IMR-90 (cell line): ENCODE data around the gene RASGEF1C. TPM values are rescaled to one million over a fixed set of nuclear protein-coding genes. Genes with fewer than 3 reads are reported as not detected.

Experiments
- ATAC-seq: fragments of 200-7000 bp; cut with Tn5 transposase; 2 replicates; pipeline ENCODE4 v1.9.1; 2020; ENCODE audit warnings: low read depth, mild to moderate bottlenecking, moderate library complexity
- BruUV-seq: library from RNA; stranded (reverse); fragments of 400-500 nt; replicated peaks from 2 replicates; lab custom pipeline; 2021; lab: Mats Ljungman, UMichigan
- CTCF ChIA-PET: fragments of 300-600 bp; formaldehyde crosslinking; extraction: SDS; loops from one replicate; lab custom pipeline; 2021; ENCODE audit warnings: antibody characterized with exemption; lab: Yijun Ruan, JAX
- POLR2A ChIA-PET: fragments of 300-600 bp; sonication (Branson Sonifier 250); formaldehyde crosslinking; loops from one replicate; lab custom pipeline; 2022; ENCODE audit warnings: antibody characterized with exemption; ENCODE audit not compliant: unreplicated experiment; lab: Charles Lee
- DNase-seq: peaks from one replicate; pipeline ENCODE4 v3.0.0; 2013
- H2AFZ ChIP-seq: replicated peaks from 2 replicates; pipeline ENCODE3; 2013; ENCODE audit warnings: low read length, mild to moderate bottlenecking; ENCODE audit not compliant: poor library complexity
- H2AK5ac ChIP-seq: 2 replicates; pipeline ENCODE4 v1.6.1; 2013; ENCODE audit warnings: low read depth, low read length, inconsistent platforms
- H2AK9ac ChIP-seq: replicated peaks from 2 replicates; pipeline ENCODE3; 2013; ENCODE audit warnings: mild to moderate bottlenecking, low read depth, low read length, moderate library complexity; ENCODE audit not compliant: poor library complexity
- H2BK120ac ChIP-seq: 2 replicates; pipeline ENCODE4 v1.6.1; 2013; ENCODE audit warnings: low read depth, low read length, inconsistent platforms
- H2BK15ac ChIP-seq: 3 replicates; pipeline ENCODE4 v1.6.1; 2013; ENCODE audit warnings: low read depth, low read length, inconsistent platforms
- H2BK20ac ChIP-seq: 2 replicates; pipeline ENCODE4 v1.6.1; 2013; ENCODE audit warnings: low read depth, mild to moderate bottlenecking, inconsistent platforms, low read length, moderate library complexity
- H2BK5ac ChIP-seq: 2 replicates; pipeline ENCODE4 v1.6.1; 2013; ENCODE audit warnings: mild to moderate bottlenecking, low read depth, low read length, inconsistent platforms; ENCODE audit not compliant: poor library complexity, severe bottlenecking
- H3K14ac ChIP-seq: replicated peaks from 2 replicates; pipeline ENCODE4 v1.6.1; 2013; ENCODE audit warnings: low read depth, low read length, inconsistent platforms
- H3K18ac ChIP-seq: 2 replicates; pipeline ENCODE4 v1.6.1; 2013; ENCODE audit warnings: low read depth, low read length, control low read depth
- H3K23ac ChIP-seq: 2 replicates; pipeline ENCODE4 v1.6.1; 2013; ENCODE audit warnings: low read depth, low read length, inconsistent platforms
- H3K27ac ChIP-seq: 2 replicates; pipeline ENCODE4 v1.5.1; 2013; ENCODE audit warnings: mild to moderate bottlenecking, control low read depth, low read length; ENCODE audit not compliant: insufficient read depth
- H3K27me3 ChIP-seq: 2 replicates; pipeline ENCODE4 v1.6.1; 2013; ENCODE audit warnings: low read length; ENCODE audit not compliant: control insufficient read depth, insufficient read depth
- H3K36me3 ChIP-seq: 2 replicates; pipeline ENCODE4 v1.6.1; 2013; ENCODE audit warnings: low read length, mixed read lengths; ENCODE audit not compliant: control insufficient read depth, insufficient read depth
- H3K4ac ChIP-seq: 2 replicates; pipeline ENCODE4 v1.6.1; 2013; ENCODE audit warnings: low read depth, low read length, inconsistent platforms
- H3K4me1 ChIP-seq: 2 replicates; pipeline ENCODE4 v1.6.1; 2013; ENCODE audit warnings: low read length, mixed read lengths; ENCODE audit not compliant: control insufficient read depth, insufficient read depth
- H3K4me2 ChIP-seq: 2 replicates; pipeline ENCODE4 v1.6.1; 2013; ENCODE audit warnings: low read depth, mild to moderate bottlenecking, control low read depth, low read length, moderate library complexity
- H3K4me3 ChIP-seq: 2 replicates; pipeline ENCODE4 v1.5.1; 2013; ENCODE audit warnings: low read depth, mild to moderate bottlenecking, control low read depth, low read length, moderate library complexity; ENCODE audit not compliant: insufficient read depth
- H3K56ac ChIP-seq: 2 replicates; pipeline ENCODE4 v1.6.1; 2013; ENCODE audit warnings: low read length, inconsistent platforms; ENCODE audit not compliant: insufficient read depth; ENCODE audit errors: extremely low read depth
- H3K79me1 ChIP-seq, 2 experiments: 2 replicates each; pipeline ENCODE4 v1.6.1; 2013; ENCODE audit warnings: low read length in 2 of 2, inconsistent platforms in 1 of 2, low read depth in 1 of 2
- H3K9ac ChIP-seq: 2 replicates; pipeline ENCODE4 v1.6.1; 2013; ENCODE audit warnings: low read depth, low read length, control low read depth
- H3K9me1 ChIP-seq: 2 replicates; pipeline ENCODE4 v1.6.1; 2013; ENCODE audit warnings: low read length, inconsistent platforms; ENCODE audit not compliant: insufficient read depth
- H3K9me3 ChIP-seq: 2 replicates; pipeline ENCODE4 v1.6.1; 2013; ENCODE audit warnings: low read length; ENCODE audit not compliant: control insufficient read depth, insufficient read depth
- H4K20me1 ChIP-seq: 2 replicates; pipeline ENCODE4 v1.6.1; 2013; ENCODE audit warnings: low read length, inconsistent platforms; ENCODE audit not compliant: insufficient read depth
- H4K5ac ChIP-seq: 2 replicates; pipeline ENCODE4 v1.6.1; 2013; ENCODE audit warnings: mild to moderate bottlenecking, low read depth, low read length, control low read depth
- H4K8ac ChIP-seq, 2 experiments: 2 replicates each; pipeline ENCODE4 v1.6.1; 2013; ENCODE audit warnings: low read depth in 2 of 2, low read length in 2 of 2, control low read depth in 1 of 2, inconsistent platforms in 1 of 2
- H4K91ac ChIP-seq: 2 replicates; pipeline ENCODE4 v1.6.1; 2013; ENCODE audit warnings: low read depth, low read length, inconsistent platforms; ENCODE audit not compliant: insufficient read depth
- BHLHE40 ChIP-seq: fragments of 150-350 bp; IDR thresholded peaks from 2 replicates; pipeline ENCODE4 v1.6.1; 2016; ENCODE audit warnings: mild to moderate bottlenecking, low read depth, low read length
- CEBPB ChIP-seq: IDR thresholded peaks from 2 replicates; pipeline ENCODE4 v1.6.1; 2012; ENCODE audit warnings: low read depth, low read length, improper control_type of control experiment
- CHD1 ChIP-seq: IDR thresholded peaks from 2 replicates; pipeline ENCODE4 v1.6.1; 2012; ENCODE audit warnings: low read depth, low read length, improper control_type of control experiment
- MAFK ChIP-seq: IDR thresholded peaks from 2 replicates; pipeline ENCODE4 v1.6.1; 2012; ENCODE audit warnings: low read depth, low read length, improper control_type of control experiment
- MAZ ChIP-seq: IDR thresholded peaks from 2 replicates; pipeline ENCODE4 v1.6.1; 2012; ENCODE audit warnings: low read depth, mild to moderate bottlenecking, low read length, improper control_type of control experiment, moderate library complexity, borderline replicate concordance
- MXI1 ChIP-seq: IDR thresholded peaks from 2 replicates; pipeline ENCODE4 v1.6.1; 2012; ENCODE audit warnings: low read depth, mild to moderate bottlenecking, low read length, moderate library complexity, borderline replicate concordance
- RAD21 ChIP-seq: IDR thresholded peaks from 2 replicates; pipeline ENCODE4 v1.6.1; 2012; ENCODE audit warnings: low read length, improper control_type of control experiment
- RCOR1 ChIP-seq: IDR thresholded peaks from 2 replicates; pipeline ENCODE4 v1.6.1; 2012; ENCODE audit warnings: mild to moderate bottlenecking, low read length, improper control_type of control experiment; ENCODE audit not compliant: insufficient replicate concordance
- RFX5 ChIP-seq: IDR thresholded peaks from 2 replicates; pipeline ENCODE4 v1.8.0; 2012; ENCODE audit warnings: low read depth, mild to moderate bottlenecking, low read length, moderate library complexity
- SMC3 ChIP-seq: fragments of 150-350 bp; IDR thresholded peaks from 2 replicates; pipeline ENCODE4 v1.6.1; 2016; ENCODE audit warnings: low read depth, mild to moderate bottlenecking, antibody characterized with exemption, low read length, moderate library complexity
- USF2 ChIP-seq: fragments of 150-350 bp; IDR thresholded peaks from 2 replicates; pipeline ENCODE4 v1.6.1; 2017; ENCODE audit warnings: mild to moderate bottlenecking, antibody characterized with exemption, low read length, low read depth
- WGBS, 2 experiments: methylation state at CpG; one replicate each; pipeline versions ENCODE4 v1.1.5 to v1.1.7; 2013; ENCODE audit warnings: missing lambda C conversion rate in 2 of 2; ENCODE audit not compliant: insufficient read length in 1 of 2; ENCODE audit errors: extremely low coverage in 2 of 2; 5-methylcytosine and 5-hydroxymethylcytosine counted together
- dilution Hi-C: fragments of 300-500 bp; cut with HindIII; formaldehyde crosslinking; loops from one replicate; pipeline ENCODE4 v1.14.3; 2018; ENCODE audit warnings: low sequenced_read_pairs; ENCODE audit not compliant: unreplicated experiment
- in situ Hi-C: fragments of 300-500 bp; cut with MboI; formaldehyde crosslinking; loops from 3 replicates; pipeline ENCODE4 v1.14.3; 2019; ENCODE audit warnings: low sequenced_read_pairs, inconsistent platforms, mixed read lengths
- intact Hi-C: fragments of 100-400 bp; cut with micrococcal nuclease; formaldehyde crosslinking; loops from 2 replicates; pipeline ENCODE4 v1.10.0; 2022
- polyA plus RNA-seq, 3 experiments: library from polyadenylated mRNA; depleted of rRNA; stranded (reverse); fragments of >200 nt; gene quantifications; 2 replicates each; pipeline ENCODE4 v1.2.3, GENCODE V29; 2012; ENCODE audit warnings: low replicate concordance in 1 of 3
- total RNA-seq: library from RNA; depleted of rRNA; stranded (reverse); fragments of >200 nt; gene quantifications from 2 replicates; pipeline ENCODE4 v1.2.3, GENCODE V29; 2012
- TF ChIP-seq, protein P1 (sequence below): conservative IDR thresholded peaks from 2 replicates; pipeline ENCODE4 v1.5.1; 2012; ENCODE audit warnings: mild to moderate bottlenecking, low read depth, low read length, improper control_type of control experiment
- TF ChIP-seq, protein P2 (sequence below): fragments of 150-350 bp; IDR thresholded peaks from 2 replicates; pipeline ENCODE4 v1.6.1; 2016; ENCODE audit warnings: low read depth, mild to moderate bottlenecking, low read length, moderate library complexity, borderline replicate concordance

RASGEF1C gene
- total and polyA plus RNA-seq, 2 of the 4 experiments (the other 2 are of a cell fraction), result not detected

DNA sequence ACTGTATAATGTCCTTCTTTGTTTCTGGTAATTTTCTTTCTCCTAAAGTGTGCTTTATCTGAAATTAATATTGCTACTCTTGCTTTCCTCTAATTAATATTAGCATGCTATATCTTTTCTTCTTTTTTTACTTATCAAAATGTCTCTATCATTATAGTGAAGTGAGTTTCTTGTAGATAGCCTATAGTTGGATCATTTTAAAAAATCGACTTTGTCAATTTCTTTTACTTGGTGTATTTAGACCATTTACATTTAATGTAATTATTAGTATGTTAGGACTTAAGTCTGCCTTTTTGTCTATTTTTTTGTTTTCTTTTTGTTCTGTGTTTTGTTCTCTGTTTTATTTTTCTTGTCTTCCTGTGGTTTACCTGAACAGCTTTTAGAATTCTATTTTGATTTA, 102.0 kb downstream of the RASGEF1C start:
- no peak overlapping the region for H2BK15ac ChIP-seq
- H3K27ac ChIP-seq, result no peak overlapping the region
- no TSS peak for BruUV-seq
- no peaks in the 10 kb centered on the region for H3K79me1 ChIP-seq
- no peak overlapping the region for H4K8ac ChIP-seq
- no CpG with 5 or more reads among the region's 1 CpG for WGBS, 2 experiments
- no peaks in the 10 kb centered on the region; the same call in 1 of the 2 replicates for H3K27me3 ChIP-seq
- H3K23ac ChIP-seq, result no peak overlapping the region
- H2AK5ac ChIP-seq, result no peak overlapping the region
- no peak overlapping the region for H3K4me3 ChIP-seq
- ChIA-PET CTCF (no interaction called here), POLR2A (no interaction called here)
- TF ChIP-seq CEBPB (no peak), CHD1 (no peak), RFX5 (no peak), MXI1 (no peak), MAFK (no peak), USF2 (no peak), BHLHE40 (no peak), RAD21 (no peak), MAZ (no peak), RCOR1 (no peak), SMC3 (no peak)
- TF ChIP-seq, protein P1, sequence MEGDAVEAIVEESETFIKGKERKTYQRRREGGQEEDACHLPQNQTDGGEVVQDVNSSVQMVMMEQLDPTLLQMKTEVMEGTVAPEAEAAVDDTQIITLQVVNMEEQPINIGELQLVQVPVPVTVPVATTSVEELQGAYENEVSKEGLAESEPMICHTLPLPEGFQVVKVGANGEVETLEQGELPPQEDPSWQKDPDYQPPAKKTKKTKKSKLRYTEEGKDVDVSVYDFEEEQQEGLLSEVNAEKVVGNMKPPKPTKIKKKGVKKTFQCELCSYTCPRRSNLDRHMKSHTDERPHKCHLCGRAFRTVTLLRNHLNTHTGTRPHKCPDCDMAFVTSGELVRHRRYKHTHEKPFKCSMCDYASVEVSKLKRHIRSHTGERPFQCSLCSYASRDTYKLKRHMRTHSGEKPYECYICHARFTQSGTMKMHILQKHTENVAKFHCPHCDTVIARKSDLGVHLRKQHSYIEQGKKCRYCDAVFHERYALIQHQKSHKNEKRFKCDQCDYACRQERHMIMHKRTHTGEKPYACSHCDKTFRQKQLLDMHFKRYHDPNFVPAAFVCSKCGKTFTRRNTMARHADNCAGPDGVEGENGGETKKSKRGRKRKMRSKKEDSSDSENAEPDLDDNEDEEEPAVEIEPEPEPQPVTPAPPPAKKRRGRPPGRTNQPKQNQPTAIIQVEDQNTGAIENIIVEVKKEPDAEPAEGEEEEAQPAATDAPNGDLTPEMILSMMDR, result no peak
- TF ChIP-seq, protein P2, sequence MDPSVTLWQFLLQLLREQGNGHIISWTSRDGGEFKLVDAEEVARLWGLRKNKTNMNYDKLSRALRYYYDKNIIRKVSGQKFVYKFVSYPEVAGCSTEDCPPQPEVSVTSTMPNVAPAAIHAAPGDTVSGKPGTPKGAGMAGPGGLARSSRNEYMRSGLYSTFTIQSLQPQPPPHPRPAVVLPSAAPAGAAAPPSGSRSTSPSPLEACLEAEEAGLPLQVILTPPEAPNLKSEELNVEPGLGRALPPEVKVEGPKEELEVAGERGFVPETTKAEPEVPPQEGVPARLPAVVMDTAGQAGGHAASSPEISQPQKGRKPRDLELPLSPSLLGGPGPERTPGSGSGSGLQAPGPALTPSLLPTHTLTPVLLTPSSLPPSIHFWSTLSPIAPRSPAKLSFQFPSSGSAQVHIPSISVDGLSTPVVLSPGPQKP, result no peak
- no peak overlapping the region for H3K9ac ChIP-seq
- no peaks in the 10 kb centered on the region for H3K36me3 ChIP-seq
- no peak overlapping the region for H3K18ac ChIP-seq
- H3K4ac ChIP-seq, result no peak overlapping the region
- ATAC-seq (no peak), DNase-seq (no peak)
- in situ Hi-C loops, result no loop called here
- H3K4me1 ChIP-seq, result no peaks in the 10 kb centered on the region
- H4K5ac ChIP-seq, result no peak overlapping the region
- no peak overlapping the region for H3K4me2 ChIP-seq
- intact Hi-C loops, result no loop called here
- no peak overlapping the region for H3K14ac ChIP-seq
- no peak overlapping the region for H2BK5ac ChIP-seq
- H2BK20ac ChIP-seq, result no peak overlapping the region
- no peak overlapping the region for H2AK9ac ChIP-seq
- no peak overlapping the region for H3K56ac ChIP-seq
- no peak overlapping the region for H2BK120ac ChIP-seq
- H3K9me3 ChIP-seq, result peaks cover 3% of the 10 kb centered on the region; the same call in 1 of the 2 replicates
- no peaks in the 10 kb centered on the region for H3K9me1 ChIP-seq
- no peaks in the 10 kb centered on the region for H4K20me1 ChIP-seq
- no peak overlapping the region for H2AFZ ChIP-seq
- H4K91ac ChIP-seq, result no peak overlapping the region
- dilution Hi-C loops, result no loop called here
